HG02623 (cell line): ENCODE results near the gene ATRX.
"Not testable (repeated sequence)": the region's sequence is repeated elsewhere in the genome, so short reads cannot be mapped to it uniquely, and the experiment has no call there.

Experiments
- ATAC-seq: cut with Tn5 transposase; IDR thresholded peaks from one replicate; pipeline ENCODE4 v1.9.1; 2021; ENCODE audit warnings: moderate library complexity; ENCODE audit not compliant: unreplicated experiment

The ATRX gene

GRCh38 chrX:77500164-77500563 lies 285.9 kb downstream of the ATRX start:
- ATAC-seq: not testable (repeated sequence)

DNA sequence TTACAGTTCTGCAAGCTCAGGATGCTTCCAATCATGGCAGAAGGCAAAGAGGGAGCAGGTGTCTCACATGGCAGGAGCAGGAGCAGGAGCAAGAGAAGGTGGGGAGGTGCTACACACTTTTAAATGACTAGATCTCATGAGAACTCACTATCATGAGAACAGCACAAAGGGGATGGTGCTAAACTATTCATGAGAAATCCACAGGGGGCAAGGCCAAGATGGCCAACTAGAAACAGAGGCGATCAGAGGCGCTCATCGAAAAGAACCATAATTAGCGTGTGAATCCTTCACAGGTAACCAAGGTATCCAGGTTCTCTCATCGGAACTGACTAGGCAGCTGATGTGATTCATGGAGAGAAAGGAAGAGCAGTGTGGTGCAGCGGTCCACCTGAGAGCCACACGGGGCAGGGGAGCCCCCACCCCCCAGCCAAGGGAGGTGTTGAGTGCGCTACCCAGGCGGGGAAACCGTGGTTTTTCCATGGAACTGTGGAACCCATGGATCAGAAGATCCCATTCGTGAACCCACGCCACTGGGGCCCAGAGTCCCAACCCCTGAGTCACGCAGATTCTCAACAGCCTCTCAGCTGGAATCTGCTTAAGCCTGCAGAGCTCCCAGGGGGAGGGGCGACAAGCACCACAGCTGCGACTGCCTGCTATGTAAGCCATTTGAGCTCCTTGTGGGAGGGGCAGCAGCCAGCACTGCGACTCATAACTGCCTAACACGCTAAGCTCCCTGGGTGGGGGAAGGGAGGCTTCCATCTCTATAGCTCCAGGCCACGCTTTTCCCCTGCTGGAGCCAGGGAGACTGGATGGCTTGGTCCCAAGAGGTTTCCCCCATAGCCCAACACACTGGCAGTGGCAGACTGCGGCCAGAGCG lies 292.1 kb downstream of the ATRX start:
- no peak for ATAC-seq

DNA sequence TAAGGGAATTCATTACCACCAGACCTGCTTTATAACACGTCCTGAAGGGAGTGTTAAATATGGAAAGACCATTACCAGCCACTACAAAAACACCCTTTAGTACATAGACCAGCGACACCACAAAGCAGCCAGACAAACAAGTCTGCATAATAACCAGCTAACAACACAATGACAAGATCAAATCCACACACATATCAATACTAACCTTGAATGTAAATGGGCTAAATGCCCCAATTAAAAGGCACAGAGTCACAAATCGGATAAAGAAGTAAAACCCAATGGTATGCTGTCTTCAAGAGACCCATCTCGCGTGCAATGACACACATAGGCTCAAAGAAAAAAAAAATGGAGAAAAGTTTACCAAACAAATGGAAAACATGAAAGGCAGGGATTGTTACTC lies 302.0 kb downstream of the ATRX start:
- no peak for ATAC-seq

GRCh38 chrX:77455437-77455836 lies 330.6 kb downstream of the ATRX start:
- no peak for ATAC-seq
